ENCODE data around the gene GALNT18. TPM values are rescaled to one million over a fixed set of nuclear protein-coding genes. Genes with fewer than 3 reads are reported as not detected.

GALNT18 gene
- polyA plus RNA-seq, 1 donor from 2014 or later: 7.6 TPM

- Histone ChIP-seq H4K20me1 (ENCODE audit: insufficient read depth) (no peaks in the 10 kb centered on the region), H3F3A (ENCODE audit: insufficient read depth, low read length, poor library complexity, severe bottlenecking) (peaks cover 4% of the 10 kb centered on the region), H3K36me3 (ENCODE audit: insufficient read depth, low read length) (no peaks in the 10 kb centered on the region), H2AFZ (ENCODE audit: low read depth, low read length) (no peak overlapping the region), H3K9me2 (ENCODE audit: insufficient read depth, low read length) (no peaks in the 10 kb centered on the region), H3K27ac (ENCODE audit: low read length) (no peak overlapping the region), H3K4me3 (ENCODE audit: low read length) (no peak overlapping the region), H3K9me3 (ENCODE audit: low read length) (no peaks in the 10 kb centered on the region), H3K9ac (ENCODE audit: low read length) (no peak overlapping the region), H3K79me2 (replicated peaks; ENCODE audit: insufficient read depth, low read length) (no peaks in the 10 kb centered on the region), H3K27me3 (ENCODE audit: insufficient read depth, low read depth, low read length) (peaks cover 3% of the 10 kb centered on the region), H3K4me2 (ENCODE audit: low read length) (no peak overlapping the region)
- TF ChIP-seq EZH2 (IDR thresholded peaks at IDR 0.05; ENCODE audit: borderline replicate concordance, insufficient read depth, low read length, poor library complexity, severe bottlenecking) (no peak), SMC3 (conservative IDR thresholded peaks at IDR 0.05; ENCODE audit: poor library complexity) (no peak), POLR2AphosphoS5 (IDR thresholded peaks at IDR 0.05) (no peak), MXI1 (conservative IDR thresholded peaks at IDR 0.05; ENCODE audit: poor library complexity, severe bottlenecking) (no peak), EP300 (conservative IDR thresholded peaks at IDR 0.05; ENCODE audit: poor library complexity, severe bottlenecking) (no peak), RAD21 (conservative IDR thresholded peaks at IDR 0.05) (no peak), TAF1 (IDR thresholded peaks at IDR 0.05; ENCODE audit: low read depth) (no peak), CTCF (IDR thresholded peaks at IDR 0.05; ENCODE audit: poor library complexity, severe bottlenecking) (no peak), REST (IDR thresholded peaks at IDR 0.05; ENCODE audit: borderline replicate concordance) (no peak)
Observed at GRCh38 chr11:11505190-11505589, 116.6 kb downstream of the GALNT18 start.

GRCh38 chr11:11504071-11504470 lies 117.7 kb downstream of the GALNT18 start:
- H3K27me3 ChIP-seq (ENCODE audit: insufficient read depth, low read depth, low read length): peaks cover 7% of the 10 kb centered on the region
- no peaks in the 10 kb centered on the region for H4K20me1 ChIP-seq (ENCODE audit: insufficient read depth)
- H3K4me2 ChIP-seq (ENCODE audit: low read length): no peak overlapping the region
- H3K9me2 ChIP-seq (ENCODE audit: insufficient read depth, low read length): no peaks in the 10 kb centered on the region
- peaks cover 4% of the 10 kb centered on the region for H3F3A ChIP-seq (ENCODE audit: insufficient read depth, low read length, poor library complexity, severe bottlenecking)
- H3K9me3 ChIP-seq (ENCODE audit: low read length): no peaks in the 10 kb centered on the region
- H3K27ac ChIP-seq (ENCODE audit: low read length): no peak overlapping the region
- H2AFZ ChIP-seq (ENCODE audit: low read depth, low read length): no peak overlapping the region
- H3K36me3 ChIP-seq (ENCODE audit: insufficient read depth, low read length): no peaks in the 10 kb centered on the region
- no peak overlapping the region for H3K9ac ChIP-seq (ENCODE audit: low read length)
- H3K4me3 ChIP-seq (ENCODE audit: low read length): no peak overlapping the region
- no peaks in the 10 kb centered on the region for H3K79me2 ChIP-seq (replicated peaks; ENCODE audit: insufficient read depth, low read length)
- TF ChIP-seq EZH2 (IDR thresholded peaks at IDR 0.05; ENCODE audit: borderline replicate concordance, insufficient read depth, low read length, poor library complexity, severe bottlenecking) (no peak), EP300 (conservative IDR thresholded peaks at IDR 0.05; ENCODE audit: poor library complexity, severe bottlenecking) (no peak), TAF1 (IDR thresholded peaks at IDR 0.05; ENCODE audit: low read depth) (no peak), POLR2AphosphoS5 (IDR thresholded peaks at IDR 0.05) (no peak), SMC3 (conservative IDR thresholded peaks at IDR 0.05; ENCODE audit: poor library complexity) (no peak), MXI1 (conservative IDR thresholded peaks at IDR 0.05; ENCODE audit: poor library complexity, severe bottlenecking) (no peak), REST (IDR thresholded peaks at IDR 0.05; ENCODE audit: borderline replicate concordance) (no peak), CTCF (IDR thresholded peaks at IDR 0.05; ENCODE audit: poor library complexity, severe bottlenecking) (no peak), RAD21 (conservative IDR thresholded peaks at IDR 0.05) (no peak)

Data from neural cell (in vitro differentiated cells).